Mucosa of rectum (tissue), 2 donors: ENCODE measurements around the gene KASH5.
"Not testable (repeated sequence)": the region's sequence is repeated elsewhere in the genome, so short reads cannot be mapped to it uniquely, and the experiment has no call there.

ENCODE experiments used
- H3K27ac ChIP-seq, 2 donors: one replicate each; pipeline ENCODE4 v1.7.0; 2013; ENCODE audit warnings: inconsistent platforms in 2 of 2, low read depth in 2 of 2, low read length in 2 of 2
- H3K27me3 ChIP-seq, 2 donors: one replicate each; pipeline ENCODE4 v1.7.0; 2013; ENCODE audit warnings: low read length in 2 of 2; ENCODE audit not compliant: control insufficient read depth in 2 of 2, insufficient read depth in 2 of 2
- H3K36me3 ChIP-seq, 2 donors: one replicate each; pipeline ENCODE4 v1.7.0; 2013; ENCODE audit warnings: low read length in 2 of 2; ENCODE audit not compliant: control insufficient read depth in 2 of 2, insufficient read depth in 2 of 2
- H3K4me1 ChIP-seq, 2 donors: one replicate each; pipeline ENCODE4 v1.7.0; 2013; ENCODE audit warnings: low read length in 2 of 2, mild to moderate bottlenecking in 1 of 2; ENCODE audit not compliant: control insufficient read depth in 2 of 2, insufficient read depth in 2 of 2
- H3K4me3 ChIP-seq, 2 donors: one replicate each; pipeline ENCODE4 v1.7.0; 2013; ENCODE audit warnings: low read length in 2 of 2
- H3K9ac ChIP-seq, 2 donors: one replicate each; pipeline ENCODE4 v1.7.0; 2013; ENCODE audit warnings: low read length in 2 of 2, low read depth in 1 of 2, mild to moderate bottlenecking in 1 of 2
- H3K9me3 ChIP-seq, 2 donors: one replicate each; pipeline ENCODE4 v1.7.0; 2013; ENCODE audit warnings: low read length in 2 of 2; ENCODE audit not compliant: control insufficient read depth in 2 of 2
- donor health status: healthy.
- donor health status: Normal muscosa, but diverticular disease.

Gene KASH5

DNA sequence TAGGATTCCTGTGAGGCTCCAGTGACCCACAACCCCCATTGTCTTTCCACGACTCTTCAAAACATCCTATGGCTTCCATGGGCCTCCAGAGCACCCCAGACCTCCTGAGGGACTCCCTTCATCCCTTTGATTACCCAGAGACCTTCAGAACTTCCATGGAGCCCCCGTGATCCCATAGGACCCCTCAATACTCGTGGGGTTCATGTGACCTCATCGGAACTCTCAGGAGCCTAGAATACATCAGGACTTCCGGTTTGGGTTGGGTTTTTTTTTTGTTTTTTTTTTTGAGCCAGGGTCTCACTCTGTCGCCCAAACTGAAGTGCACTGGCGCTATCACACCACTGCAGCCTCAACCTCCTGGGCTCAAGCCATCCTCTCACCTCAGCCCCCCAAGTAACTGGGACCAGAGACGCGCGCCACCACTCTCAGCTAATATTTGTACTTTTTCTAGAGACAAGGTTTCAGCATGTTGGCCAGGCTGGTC, 65.8 kb downstream of the KASH5 start:
- H3K27ac ChIP-seq: peak overlapping the region; percentile 85 to 98
- H3K4me3 ChIP-seq: peak overlapping the region; percentile 70 to 96
- H3K9ac ChIP-seq: peak overlapping the region; percentile 74 to 95
- H3K36me3 ChIP-seq: peaks cover 1 to 6% of the 10 kb centered on the region in 2 donors
- peaks cover 17 to 29% of the 10 kb centered on the region in 2 donors for H3K4me1 ChIP-seq
- no peaks in the 10 kb centered on the region for H3K9me3 ChIP-seq
- H3K27me3 ChIP-seq: no peaks in the 10 kb centered on the region

- no peak overlapping the region for H3K9ac ChIP-seq
- H3K27me3 ChIP-seq: no peaks in the 10 kb centered on the region
- peaks cover 12 to 22% of the 10 kb centered on the region in 2 donors for H3K4me1 ChIP-seq
- no peak overlapping the region for H3K4me3 ChIP-seq
- no peaks in the 10 kb centered on the region for H3K9me3 ChIP-seq
- H3K36me3 ChIP-seq: peaks cover 0 to 9% of the 10 kb centered on the region in 2 donors
- peak overlapping the region in 1 of 2 donors; percentile 60 for H3K27ac ChIP-seq
Observed at GRCh38 chr19:49455773-49456172, 67.7 kb downstream of the KASH5 start.

DNA sequence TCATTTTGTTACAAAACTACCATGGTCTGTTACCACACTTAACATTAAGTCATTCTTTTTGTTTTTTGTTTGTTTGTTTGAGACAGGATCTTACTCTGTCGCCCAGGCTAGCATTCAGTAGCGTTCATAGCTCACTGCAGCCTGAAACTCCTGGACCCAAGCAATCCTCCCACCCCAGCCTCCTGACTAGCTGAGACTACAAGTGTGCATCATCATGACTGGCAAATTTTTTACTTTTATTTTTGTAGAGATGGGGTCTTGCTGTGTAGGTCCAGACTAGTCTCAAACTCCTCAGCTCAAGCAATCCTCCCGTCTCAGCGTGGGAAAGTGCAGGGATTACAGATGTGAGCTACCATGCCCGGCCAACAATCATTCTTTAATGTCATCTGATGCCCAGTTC, 68.3 kb downstream of the KASH5 start:
- no peak overlapping the region for H3K4me3 ChIP-seq
- peak overlapping the region; percentile 38 to 60 for H3K27ac ChIP-seq
- H3K9ac ChIP-seq: no peak overlapping the region
- no peaks in the 10 kb centered on the region for H3K9me3 ChIP-seq
- peaks cover 11 to 21% of the 10 kb centered on the region in 2 donors for H3K4me1 ChIP-seq
- H3K27me3 ChIP-seq: no peaks in the 10 kb centered on the region
- H3K36me3 ChIP-seq: peaks cover 0 to 10% of the 10 kb centered on the region in 2 donors

DNA sequence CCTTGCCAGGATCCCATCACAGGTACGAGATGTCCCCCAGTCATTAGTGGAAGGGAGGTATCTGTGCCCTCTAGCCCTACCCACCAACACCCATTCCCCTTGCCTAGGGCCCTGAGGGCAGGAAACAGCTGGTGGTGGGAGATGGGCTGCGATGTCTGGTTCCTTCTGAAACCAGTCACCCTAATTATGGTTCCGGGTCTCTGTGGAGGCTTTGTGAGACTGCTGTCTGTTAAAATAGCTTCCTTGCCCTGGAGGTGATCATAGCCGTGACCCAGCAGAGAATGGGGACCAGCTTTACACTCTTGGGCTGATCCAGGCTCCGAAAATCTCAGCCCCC, 70.5 kb downstream of the KASH5 start:
- peak overlapping the region; percentile 25 to 77 for H3K27ac ChIP-seq
- H3K27me3 ChIP-seq: no peaks in the 10 kb centered on the region
- H3K4me3 ChIP-seq: no peak overlapping the region
- H3K4me1 ChIP-seq: peaks cover 8 to 16% of the 10 kb centered on the region in 2 donors
- H3K9ac ChIP-seq: peak overlapping the region; percentile 4 to 8
- H3K9me3 ChIP-seq: no peaks in the 10 kb centered on the region
- peaks cover 0 to 10% of the 10 kb centered on the region in 2 donors for H3K36me3 ChIP-seq

DNA sequence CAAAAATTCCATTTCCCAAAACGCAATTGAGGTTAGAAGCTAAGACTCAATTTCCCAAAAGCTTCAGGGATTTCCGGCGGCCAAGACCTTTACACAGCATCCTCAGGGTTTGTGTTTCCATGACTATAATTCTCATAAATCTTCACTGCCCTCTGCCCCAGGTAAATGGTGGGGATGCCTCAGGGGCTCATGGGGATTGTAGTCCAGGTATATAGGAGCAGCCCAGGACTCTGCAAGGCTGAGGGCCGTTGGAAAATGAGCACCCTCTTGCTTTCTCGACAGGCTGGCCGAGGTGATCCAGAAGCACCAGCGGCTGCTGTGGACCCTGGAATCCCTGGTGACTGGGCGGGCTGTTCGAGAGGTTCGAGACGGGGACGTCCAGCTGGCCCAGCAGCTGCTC, 71.3 kb downstream of the KASH5 start:
- H3K27ac ChIP-seq: no peak overlapping the region
- no peaks in the 10 kb centered on the region for H3K9me3 ChIP-seq
- H3K9ac ChIP-seq: no peak overlapping the region
- H3K4me3 ChIP-seq: no peak overlapping the region
- peaks cover 0 to 12% of the 10 kb centered on the region in 2 donors for H3K36me3 ChIP-seq
- H3K27me3 ChIP-seq: no peaks in the 10 kb centered on the region
- H3K4me1 ChIP-seq: peaks cover 3 to 7% of the 10 kb centered on the region in 2 donors

GRCh38 chr19:49461130-49461529, 73.1 kb downstream of the KASH5 start:
- not testable (repeated sequence) for H3K9me3 ChIP-seq, H3K9ac ChIP-seq, H3K4me1 ChIP-seq, H3K4me3 ChIP-seq, H3K27me3 ChIP-seq, H3K27ac ChIP-seq
- peaks cover 4 to 14% of the 10 kb centered on the region in 2 donors for H3K36me3 ChIP-seq

DNA sequence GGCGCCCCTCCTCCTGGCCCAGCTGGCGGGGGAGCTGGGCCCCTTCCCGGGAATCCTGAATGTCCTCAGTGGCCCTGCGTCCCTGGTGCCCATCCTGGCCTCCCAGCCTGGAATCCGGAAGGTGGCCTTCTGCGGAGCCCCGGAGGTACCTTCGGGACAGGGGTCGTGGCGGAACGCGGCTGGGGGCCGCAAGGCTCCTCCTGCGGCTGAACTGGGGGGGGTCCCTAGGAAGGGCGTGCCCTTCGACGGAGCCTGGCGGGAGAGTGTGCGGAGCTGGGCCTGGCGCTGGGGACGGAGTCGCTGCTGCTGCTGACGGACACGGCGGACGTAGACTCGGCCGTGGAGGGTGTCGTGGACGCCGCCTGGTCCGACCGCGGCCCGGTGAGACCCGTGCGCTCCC, 73.6 kb downstream of the KASH5 start:
- Histone ChIP-seq H3K27ac (no peak overlapping the region), H3K27me3 (no peaks in the 10 kb centered on the region), H3K36me3 (peaks cover 7 to 17% of the 10 kb centered on the region in 2 donors), H3K4me1 (peaks cover 3 to 6% of the 10 kb centered on the region in 2 donors), H3K9me3 (no peaks in the 10 kb centered on the region), H3K4me3 (no peak overlapping the region), H3K9ac (no peak overlapping the region)

DNA sequence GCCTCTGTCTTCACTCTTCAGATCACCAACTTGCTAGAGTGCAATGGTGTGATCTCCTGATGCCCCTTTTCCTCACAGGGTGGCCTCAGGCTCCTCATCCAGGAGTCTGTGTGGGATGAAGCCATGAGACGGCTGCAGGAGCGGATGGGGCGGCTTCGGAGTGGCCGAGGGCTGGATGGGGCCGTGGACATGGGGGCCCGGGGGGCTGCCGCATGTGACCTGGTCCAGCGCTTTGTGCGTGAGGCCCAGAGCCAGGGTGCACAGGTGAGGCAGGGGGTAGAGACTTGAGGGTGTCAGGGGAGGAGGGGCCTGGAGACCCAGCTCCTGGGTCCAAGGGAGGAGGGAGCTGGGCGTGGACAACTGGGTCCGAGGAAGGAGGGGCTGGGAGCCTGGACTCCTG, 74.4 kb downstream of the KASH5 start:
- Histone ChIP-seq H3K9ac (no peak overlapping the region), H3K4me1 (peaks cover 3 to 6% of the 10 kb centered on the region in 2 donors), H3K36me3 (peaks cover 7 to 17% of the 10 kb centered on the region in 2 donors), H3K27ac (no peak overlapping the region), H3K9me3 (no peaks in the 10 kb centered on the region), H3K27me3 (no peaks in the 10 kb centered on the region), H3K4me3 (no peak overlapping the region)

GRCh38 chr19:49463960-49464740, 76.1 kb downstream of the KASH5 start:
- Histone ChIP-seq H3K27me3 (no peaks in the 10 kb centered on the region), H3K27ac (no peak overlapping the region), H3K4me3 (no peak overlapping the region), H3K9me3 (no peaks in the 10 kb centered on the region), H3K4me1 (peaks cover 3 to 7% of the 10 kb centered on the region in 2 donors), H3K36me3 (peaks cover 7 to 16% of the 10 kb centered on the region in 2 donors), H3K9ac (no peak overlapping the region)

- no peaks in the 10 kb centered on the region for H3K27me3 ChIP-seq
- H3K36me3 ChIP-seq: peaks cover 7 to 10% of the 10 kb centered on the region in 2 donors
- H3K9ac ChIP-seq: no peak overlapping the region
- no peak overlapping the region for H3K27ac ChIP-seq
- no peak overlapping the region for H3K4me3 ChIP-seq
- H3K4me1 ChIP-seq: peaks cover 5 to 12% of the 10 kb centered on the region in 2 donors
- no peaks in the 10 kb centered on the region for H3K9me3 ChIP-seq
Observed at GRCh38 chr19:49465371-49465770, 77.3 kb downstream of the KASH5 start.
